Right atrium auricular region (tissue), 2 donors: ENCODE data around the gene GPATCH2L. TPM values are rescaled to one million over a fixed set of nuclear protein-coding genes. Genes with fewer than 3 reads are reported as not detected.

Source experiments
- DNase-seq: peaks from one replicate; pipeline ENCODE4 v3.0.0-alpha.2; 2019; ENCODE audit warnings: low spot score
- H3K27ac ChIP-seq, 2 donors: fragments of 200-600 bp; sonication (generic); 1 replicate in 1 of 2; 2 replicates in 1 of 2; pipeline ENCODE4 v1.5.1; 2016 to 2019
- H3K27me3 ChIP-seq, 2 donors: fragments of 200-600 bp; sonication (generic); one replicate each; pipeline versions ENCODE4 v1.5.1 to v1.6.0; 2017 to 2019
- H3K36me3 ChIP-seq: fragments of 200-600 bp; sonication (generic); one replicate; pipeline ENCODE4 v1.5.1; 2016
- H3K4me1 ChIP-seq, 2 donors: fragments of 200-600 bp; sonication (generic); one replicate each; pipeline versions ENCODE4 v1.5.1 to v1.6.0; 2017 to 2019
- H3K4me3 ChIP-seq, 2 donors: fragments of 200-600 bp; sonication (generic); 1 replicate in 1 of 2; 2 replicates in 1 of 2; pipeline ENCODE4 v1.5.1; 2017 to 2019; ENCODE audit warnings: mild to moderate bottlenecking in 1 of 2, moderate library complexity in 1 of 2
- H3K9me3 ChIP-seq, 2 donors: fragments of 200-600 bp; sonication (generic); one replicate each; pipeline ENCODE4 v1.5.1; 2019
- total RNA-seq, 2 donors: library from RNA; depleted of rRNA; stranded (reverse); fragments of >200 nt; gene quantifications; one replicate each; pipeline ENCODE4 v1.1.0, GENCODE V29; 2016
- TF ChIP-seq, protein P1 (sequence below), 2 donors: fragments of 200-600 bp; sonication (generic); IDR thresholded peaks; one replicate each; pipeline ENCODE4 v1.5.1; 2019; ENCODE audit warnings: antibody characterized with exemption in 2 of 2

The GPATCH2L gene
- total RNA-seq, 2 donors from 2014 or later: 38.5 to 48.5 TPM

DNA sequence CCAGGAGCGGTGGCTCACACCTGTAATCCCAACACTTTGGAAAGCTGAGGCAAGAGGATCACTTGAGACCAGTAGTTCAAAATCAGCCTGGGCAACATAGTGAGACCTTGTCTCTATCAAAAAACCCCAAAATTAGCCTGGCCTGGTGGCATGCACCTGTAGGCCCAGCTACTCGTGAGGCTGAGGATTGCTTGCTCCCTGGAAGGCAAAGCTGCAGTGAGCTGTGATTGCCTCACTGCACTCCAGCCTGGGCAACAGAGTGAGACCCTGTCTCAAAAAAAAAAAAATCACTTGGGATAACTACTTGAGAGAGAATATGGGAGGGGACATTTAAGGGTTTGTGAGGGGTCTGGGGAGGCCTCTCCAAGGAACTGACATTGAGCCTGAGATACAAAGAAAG lies 109.0 kb downstream of the GPATCH2L start:
- no peak overlapping the region for H3K4me3 ChIP-seq
- H3K9me3 ChIP-seq: no peaks in the 10 kb centered on the region
- H3K36me3 ChIP-seq: no peaks in the 10 kb centered on the region
- TF ChIP-seq, protein P1, sequence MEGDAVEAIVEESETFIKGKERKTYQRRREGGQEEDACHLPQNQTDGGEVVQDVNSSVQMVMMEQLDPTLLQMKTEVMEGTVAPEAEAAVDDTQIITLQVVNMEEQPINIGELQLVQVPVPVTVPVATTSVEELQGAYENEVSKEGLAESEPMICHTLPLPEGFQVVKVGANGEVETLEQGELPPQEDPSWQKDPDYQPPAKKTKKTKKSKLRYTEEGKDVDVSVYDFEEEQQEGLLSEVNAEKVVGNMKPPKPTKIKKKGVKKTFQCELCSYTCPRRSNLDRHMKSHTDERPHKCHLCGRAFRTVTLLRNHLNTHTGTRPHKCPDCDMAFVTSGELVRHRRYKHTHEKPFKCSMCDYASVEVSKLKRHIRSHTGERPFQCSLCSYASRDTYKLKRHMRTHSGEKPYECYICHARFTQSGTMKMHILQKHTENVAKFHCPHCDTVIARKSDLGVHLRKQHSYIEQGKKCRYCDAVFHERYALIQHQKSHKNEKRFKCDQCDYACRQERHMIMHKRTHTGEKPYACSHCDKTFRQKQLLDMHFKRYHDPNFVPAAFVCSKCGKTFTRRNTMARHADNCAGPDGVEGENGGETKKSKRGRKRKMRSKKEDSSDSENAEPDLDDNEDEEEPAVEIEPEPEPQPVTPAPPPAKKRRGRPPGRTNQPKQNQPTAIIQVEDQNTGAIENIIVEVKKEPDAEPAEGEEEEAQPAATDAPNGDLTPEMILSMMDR (IDR thresholded peaks at IDR 0.05): no peak
- H3K27ac ChIP-seq: no peak overlapping the region
- no peaks in the 10 kb centered on the region for H3K27me3 ChIP-seq
- no peak for DNase-seq
- no peaks in the 10 kb centered on the region for H3K4me1 ChIP-seq

DNA sequence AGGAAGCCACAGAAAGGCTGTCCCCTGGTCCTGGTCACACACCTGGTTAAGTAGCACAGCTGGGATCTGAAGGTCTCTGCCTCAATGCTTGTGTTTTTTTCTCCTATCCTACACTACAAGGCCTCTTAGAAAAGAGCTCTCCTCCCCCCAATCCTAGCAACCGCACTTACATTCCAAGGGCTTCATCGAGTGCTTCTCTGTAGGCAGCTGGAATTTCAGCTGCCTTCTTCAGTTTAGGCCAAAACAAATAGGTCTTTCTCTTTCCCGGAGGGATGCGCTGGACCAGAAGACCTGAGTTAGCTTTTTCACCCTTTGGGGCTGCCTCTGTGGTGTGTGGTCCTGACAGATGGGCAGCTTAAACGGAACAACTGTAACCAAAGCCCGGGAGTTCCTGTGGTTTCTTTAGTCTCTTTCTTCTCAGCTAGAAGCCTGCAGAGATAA lies 109.7 kb downstream of the GPATCH2L start:
- H3K9me3 ChIP-seq: no peaks in the 10 kb centered on the region
- H3K4me1 ChIP-seq: no peaks in the 10 kb centered on the region
- peak; percentile 26 for DNase-seq
- H3K27ac ChIP-seq: no peak overlapping the region
- no peaks in the 10 kb centered on the region for H3K27me3 ChIP-seq
- TF ChIP-seq, protein P1 (IDR thresholded peaks at IDR 0.05): no peak
- no peak overlapping the region for H3K4me3 ChIP-seq
- no peaks in the 10 kb centered on the region for H3K36me3 ChIP-seq

DNA sequence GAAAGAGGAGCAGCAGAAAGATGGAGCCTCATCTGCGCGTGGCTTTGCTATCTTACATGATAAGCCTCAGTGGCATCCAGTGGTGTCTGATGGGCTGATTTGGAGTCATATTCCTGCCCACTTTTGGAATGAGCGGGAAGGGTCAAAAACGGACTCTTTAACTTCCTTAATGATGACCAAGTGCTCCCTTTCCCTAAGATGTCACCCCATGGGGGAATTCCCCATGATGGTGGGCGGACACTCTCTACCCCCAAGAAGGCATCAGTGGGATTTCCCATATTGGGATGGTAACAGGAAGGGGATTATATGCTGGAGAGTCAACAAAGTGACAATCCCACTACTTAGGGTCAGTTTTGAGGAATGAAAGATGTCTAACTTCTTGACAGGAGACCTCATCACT lies 110.9 kb downstream of the GPATCH2L start:
- H3K4me1 ChIP-seq: peaks cover 0 to 6% of the 10 kb centered on the region in 2 donors
- H3K9me3 ChIP-seq: no peaks in the 10 kb centered on the region
- TF ChIP-seq, protein P1 (IDR thresholded peaks at IDR 0.05): no peak
- no peak for DNase-seq
- H3K36me3 ChIP-seq: no peaks in the 10 kb centered on the region
- H3K27me3 ChIP-seq: no peaks in the 10 kb centered on the region
- H3K27ac ChIP-seq: no peak overlapping the region
- H3K4me3 ChIP-seq: no peak overlapping the region

Other genes with a start within 250 kb of the GPATCH2L start
- 10 to 100 TPM; 17.5 to 99.1 TPM for gene TGFB3, start 169.9 kb upstream of the GPATCH2L start, total RNA-seq
- 10 to 100 TPM; 32.6 to 59.0 TPM for gene IFT43, start 166.2 kb upstream of the GPATCH2L start, total RNA-seq
- 10 to 100 TPM; 10.0 to 14.8 TPM for gene ESRRB, start 224.2 kb downstream of the GPATCH2L start, total RNA-seq